Thyroid gland (tissue), 4 donors: Measurements from ENCODE around the gene GALNT14.

Experiments
- POLR2A ChIP-seq, 2 donors: fragments of 450-650 bp; IDR thresholded peaks; one replicate each; pipeline ENCODE4 v1.6.1; 2017; ENCODE audit warnings: antibody characterized with exemption in 2 of 2, mild to moderate bottlenecking in 2 of 2, moderate library complexity in 1 of 2
- TF ChIP-seq, protein P1 (sequence below), 6 experiments: fragments of 200-600 bp in 3 of 6; fragments of 450-650 bp in 3 of 6; sonication (generic) in 3 of 6; IDR thresholded peaks; one replicate each; pipeline ENCODE4 v1.5.1; 2016 to 2019; ENCODE audit warnings: antibody characterized with exemption in 6 of 6, mild to moderate bottlenecking in 2 of 6, inconsistent platforms in 1 of 6, moderate library complexity in 1 of 6

DNA sequence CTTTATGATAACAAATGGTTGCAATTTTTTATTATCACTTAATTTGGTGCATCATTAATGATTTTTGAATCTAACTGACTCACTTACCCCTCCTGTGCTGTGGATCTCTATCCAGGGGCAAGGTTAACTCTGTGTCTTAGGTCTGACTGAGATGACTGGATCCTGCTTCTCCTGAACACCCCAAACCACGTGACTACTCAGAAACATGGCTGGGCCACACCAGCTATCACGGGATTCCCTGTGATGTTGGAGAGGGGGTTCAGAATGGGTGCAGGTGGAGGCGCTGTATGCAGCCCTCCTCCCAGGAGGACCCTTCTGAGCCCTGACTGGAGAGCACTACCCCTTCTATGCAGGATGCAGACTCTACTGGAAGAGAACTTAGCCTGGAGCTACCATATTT lies 178.6 kb downstream of the GALNT14 start:
- no peak for TF ChIP-seq POLR2A (IDR thresholded peaks at IDR 0.05)
- TF ChIP-seq, protein P1, sequence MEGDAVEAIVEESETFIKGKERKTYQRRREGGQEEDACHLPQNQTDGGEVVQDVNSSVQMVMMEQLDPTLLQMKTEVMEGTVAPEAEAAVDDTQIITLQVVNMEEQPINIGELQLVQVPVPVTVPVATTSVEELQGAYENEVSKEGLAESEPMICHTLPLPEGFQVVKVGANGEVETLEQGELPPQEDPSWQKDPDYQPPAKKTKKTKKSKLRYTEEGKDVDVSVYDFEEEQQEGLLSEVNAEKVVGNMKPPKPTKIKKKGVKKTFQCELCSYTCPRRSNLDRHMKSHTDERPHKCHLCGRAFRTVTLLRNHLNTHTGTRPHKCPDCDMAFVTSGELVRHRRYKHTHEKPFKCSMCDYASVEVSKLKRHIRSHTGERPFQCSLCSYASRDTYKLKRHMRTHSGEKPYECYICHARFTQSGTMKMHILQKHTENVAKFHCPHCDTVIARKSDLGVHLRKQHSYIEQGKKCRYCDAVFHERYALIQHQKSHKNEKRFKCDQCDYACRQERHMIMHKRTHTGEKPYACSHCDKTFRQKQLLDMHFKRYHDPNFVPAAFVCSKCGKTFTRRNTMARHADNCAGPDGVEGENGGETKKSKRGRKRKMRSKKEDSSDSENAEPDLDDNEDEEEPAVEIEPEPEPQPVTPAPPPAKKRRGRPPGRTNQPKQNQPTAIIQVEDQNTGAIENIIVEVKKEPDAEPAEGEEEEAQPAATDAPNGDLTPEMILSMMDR (IDR thresholded peaks at IDR 0.05), result no peak
